NCI-H510A (cell line): Measurements from ENCODE around the gene ZRANB3.
"Not testable (repeated sequence)": the region's sequence is repeated elsewhere in the genome, so short reads cannot be mapped to it uniquely, and the experiment has no call there.

Source experiments
- DNase-seq: peaks from one replicate; lab custom pipeline; 2025; lab: John Stamatoyannopoulos, UW

ZRANB3 gene

DNA sequence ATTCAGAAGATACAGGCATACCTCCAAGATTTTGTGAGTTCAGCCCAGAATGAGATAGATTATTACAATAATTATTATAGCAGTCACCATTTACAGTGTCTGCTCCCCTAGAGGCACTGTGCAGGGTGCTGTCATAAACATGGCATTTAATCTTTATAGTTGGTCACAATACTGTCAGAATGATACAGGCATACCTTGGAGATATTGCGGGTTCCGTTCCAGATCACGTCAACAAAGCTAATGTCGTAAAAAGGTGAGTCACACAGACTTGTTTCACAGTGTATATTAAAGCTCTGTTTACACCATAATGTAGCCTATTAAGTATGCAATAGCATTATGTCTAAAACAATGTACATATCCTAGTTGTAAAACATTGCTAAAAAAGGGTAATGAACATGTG lies 45.6 kb downstream of the ZRANB3 start:
- no peak for DNase-seq

DNA sequence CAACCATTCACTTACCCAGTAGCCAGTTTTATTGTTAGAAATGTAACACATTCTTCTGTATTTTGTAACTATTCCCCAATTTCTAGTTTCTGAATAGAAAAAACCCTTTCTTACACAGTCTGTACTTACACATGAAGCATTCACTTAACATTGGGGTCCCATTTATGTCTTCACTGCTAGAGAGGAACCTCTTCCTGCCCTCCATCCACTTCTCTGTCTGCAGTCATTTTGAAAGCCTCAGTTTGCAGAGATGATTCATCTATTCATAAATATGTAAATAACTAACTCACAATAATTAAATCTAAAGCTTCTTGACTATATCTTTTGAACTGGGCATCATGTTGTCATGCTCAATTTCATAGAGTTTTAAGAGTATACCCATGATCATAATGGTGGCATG lies 55.9 kb downstream of the ZRANB3 start:
- no peak for DNase-seq

DNA sequence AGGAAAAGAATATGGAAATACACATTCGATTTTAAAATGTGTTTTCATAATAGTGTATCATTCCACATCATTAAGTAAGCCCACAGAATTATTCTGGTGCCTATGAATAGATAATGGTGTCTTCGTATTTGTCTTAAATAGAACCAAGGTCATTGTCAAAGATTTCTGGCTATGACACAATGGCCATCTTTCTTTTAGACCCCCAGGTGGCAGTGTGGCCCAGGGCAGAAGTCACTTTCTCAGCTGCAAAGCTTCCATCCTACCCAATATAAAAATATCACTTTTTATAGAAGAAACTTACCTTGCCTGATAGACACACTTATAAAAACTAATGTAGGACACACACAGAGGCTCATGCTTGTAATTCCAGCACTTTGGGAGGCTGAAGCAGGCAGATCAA lies 57.5 kb downstream of the ZRANB3 start:
- DNase-seq = no peak

DNA sequence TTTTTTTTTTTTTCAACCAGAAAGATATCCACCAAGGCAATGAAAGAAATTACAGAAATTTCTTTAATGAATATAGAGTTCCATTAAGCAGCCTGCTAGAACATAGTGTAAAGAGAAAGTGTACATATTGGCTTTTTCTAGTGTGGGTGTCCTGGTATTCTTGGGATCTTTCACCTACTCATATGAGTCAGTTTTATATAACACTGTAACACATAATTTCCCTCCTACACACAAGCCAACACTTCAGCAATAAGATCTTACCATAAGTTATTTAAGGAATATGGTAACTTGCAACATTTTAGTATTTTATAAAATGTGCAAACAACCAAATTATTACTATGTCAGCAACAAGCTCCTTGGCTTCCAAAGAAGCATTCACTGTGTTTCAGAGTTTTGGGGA lies 59.9 kb downstream of the ZRANB3 start:
- DNase-seq = no peak

DNA sequence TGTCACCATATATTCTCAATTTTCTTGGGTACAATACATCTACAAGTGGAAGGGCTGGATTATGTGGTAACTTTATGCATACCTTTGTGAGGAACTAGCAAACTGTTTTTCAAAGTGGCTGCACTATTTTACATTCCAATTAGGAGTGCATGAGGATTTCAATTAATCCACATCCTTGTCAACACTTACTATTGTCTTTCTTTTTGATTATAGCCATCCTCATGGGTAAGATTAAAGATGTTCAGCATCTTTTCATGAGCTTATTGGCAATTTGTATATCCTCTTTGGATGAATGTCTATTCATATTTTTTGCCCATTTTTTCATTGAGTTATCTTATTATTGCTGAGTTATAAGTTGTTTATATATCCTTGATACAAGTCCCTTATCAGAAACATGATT lies 73.7 kb downstream of the ZRANB3 start:
- no peak for DNase-seq

DNA sequence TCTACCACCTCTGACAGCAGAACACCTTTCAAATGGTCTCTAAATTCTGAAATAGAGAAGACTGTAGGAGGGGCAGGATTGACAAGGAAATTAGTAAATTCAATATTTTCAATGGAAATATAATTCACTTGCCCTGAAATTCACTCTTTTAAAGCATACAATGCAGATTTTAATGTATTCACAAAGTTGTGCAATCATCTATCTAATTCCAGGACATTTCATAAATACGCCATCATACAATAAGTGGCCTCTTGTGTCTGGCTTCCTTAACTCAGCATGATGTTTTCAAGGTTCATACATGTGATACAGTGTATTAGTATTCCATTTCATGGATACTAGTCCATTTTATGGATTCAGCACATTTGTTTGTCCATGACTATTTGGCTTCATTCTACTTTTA lies 74.2 kb downstream of the ZRANB3 start:
- no peak for DNase-seq

DNA sequence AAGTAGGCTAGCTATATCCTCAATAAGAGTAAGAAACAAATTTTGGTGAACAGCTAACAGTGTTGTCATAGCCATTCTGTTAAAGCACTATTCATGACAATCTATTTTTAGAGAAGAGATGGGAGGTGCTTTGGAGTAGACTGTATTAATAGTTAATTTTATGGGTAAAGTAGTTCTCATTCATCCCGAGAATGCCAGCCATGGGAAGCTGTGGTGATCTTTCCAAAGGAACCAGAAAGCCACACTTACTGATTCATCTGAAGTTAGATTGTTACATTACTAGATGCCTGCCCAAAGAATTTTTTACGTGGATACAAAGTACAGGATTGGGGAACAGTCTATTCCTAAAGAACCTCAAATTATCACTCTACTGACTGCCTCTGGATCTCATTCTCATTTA lies 74.6 kb downstream of the ZRANB3 start:
- DNase-seq = no peak

DNA sequence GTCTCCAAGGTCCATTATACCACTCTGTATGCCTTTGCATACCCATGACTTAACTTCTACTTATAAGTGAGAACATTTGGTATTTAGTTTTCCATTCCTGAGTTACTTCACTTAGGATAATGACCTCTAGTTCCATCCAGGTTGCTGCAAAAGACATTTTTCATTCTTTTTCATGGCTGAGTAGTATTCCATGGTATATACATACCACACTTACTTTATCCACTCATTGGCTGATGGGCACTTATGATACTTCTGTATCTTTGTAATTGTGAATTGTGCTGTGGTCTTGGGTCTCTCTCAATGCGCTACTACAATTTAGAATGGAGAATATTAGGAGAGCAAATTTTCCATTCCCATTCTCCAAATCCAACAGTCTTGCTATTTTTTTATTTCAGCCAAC lies 76.4 kb downstream of the ZRANB3 start:
- no peak for DNase-seq

DNA sequence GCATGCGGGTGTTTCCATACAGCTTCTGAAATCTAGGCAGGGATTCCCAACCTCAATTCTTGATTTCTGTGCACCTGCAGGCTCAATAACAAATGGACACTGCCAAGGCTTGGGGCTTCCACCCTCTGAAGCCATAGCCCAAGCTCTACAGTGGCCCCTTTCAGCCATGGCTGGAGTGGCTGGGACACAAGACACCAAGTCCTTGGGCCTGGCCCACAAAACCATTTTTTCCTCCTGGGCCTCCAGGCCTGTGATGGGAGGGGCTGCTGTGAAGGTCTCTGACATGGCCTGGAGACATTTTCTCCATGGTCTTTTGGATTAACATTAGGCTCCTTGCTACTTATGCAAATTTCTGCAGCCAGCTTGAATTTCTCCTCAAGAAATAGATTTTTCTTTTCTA lies 78.0 kb downstream of the ZRANB3 start:
- DNase-seq = not testable (repeated sequence)

DNA sequence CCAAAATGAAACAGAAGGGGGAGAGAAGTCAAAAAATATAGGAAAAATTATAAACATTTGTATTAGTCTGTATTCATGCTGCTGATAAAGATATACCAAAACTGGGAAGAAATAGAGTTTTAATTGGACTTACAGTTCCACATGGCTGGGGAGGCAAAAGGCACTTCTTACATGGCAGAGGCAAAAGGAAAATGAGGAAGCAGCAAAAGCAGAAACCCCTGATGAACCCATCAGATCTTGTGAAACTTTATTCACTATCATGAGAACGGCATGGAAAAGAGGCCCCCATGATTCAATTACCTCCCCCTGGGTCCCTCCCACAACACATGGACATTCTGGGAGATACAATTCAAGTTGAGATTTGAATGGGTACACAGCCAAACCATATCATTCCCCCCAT lies 79.1 kb downstream of the ZRANB3 start:
- no peak for DNase-seq

DNA sequence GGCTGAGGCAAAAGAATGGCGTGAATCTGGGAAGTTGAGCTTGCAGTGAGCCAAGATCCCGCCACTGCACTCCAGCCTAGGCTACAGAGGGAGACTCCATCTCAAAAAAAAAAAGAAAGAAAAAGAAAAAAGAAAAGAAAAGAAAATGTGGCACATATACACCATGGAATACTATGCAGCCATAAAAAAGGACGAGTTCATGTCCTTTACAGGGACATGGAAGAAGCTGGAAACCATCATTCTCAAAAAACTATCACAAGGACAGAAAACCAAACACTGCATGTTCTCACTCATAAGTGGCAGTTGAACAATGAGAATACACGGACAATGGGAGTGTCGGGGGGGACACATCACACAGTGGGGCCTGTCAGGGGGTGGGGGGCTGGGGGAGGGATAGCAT lies 88.0 kb downstream of the ZRANB3 start:
- DNase-seq = not testable (repeated sequence)

DNA sequence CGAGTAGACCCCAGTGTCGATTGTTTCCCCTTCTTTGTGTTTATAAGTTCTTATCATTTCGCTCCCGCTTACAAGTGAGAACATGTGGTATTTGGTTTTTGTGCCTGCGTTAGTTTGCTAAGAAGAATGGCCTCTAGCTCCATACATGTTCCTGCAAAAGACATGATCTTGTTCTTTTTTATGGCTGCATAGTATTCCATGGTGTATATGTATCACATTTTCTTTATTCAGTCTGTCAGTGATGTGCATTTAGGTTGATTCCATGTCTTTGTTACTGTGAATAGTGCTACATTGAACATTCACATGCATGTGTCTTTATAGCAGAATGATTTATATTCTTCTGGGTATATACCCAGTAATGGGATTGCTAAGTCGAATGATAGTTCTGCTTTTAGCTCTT lies 95.9 kb downstream of the ZRANB3 start:
- DNase-seq = not testable (repeated sequence)

DNA sequence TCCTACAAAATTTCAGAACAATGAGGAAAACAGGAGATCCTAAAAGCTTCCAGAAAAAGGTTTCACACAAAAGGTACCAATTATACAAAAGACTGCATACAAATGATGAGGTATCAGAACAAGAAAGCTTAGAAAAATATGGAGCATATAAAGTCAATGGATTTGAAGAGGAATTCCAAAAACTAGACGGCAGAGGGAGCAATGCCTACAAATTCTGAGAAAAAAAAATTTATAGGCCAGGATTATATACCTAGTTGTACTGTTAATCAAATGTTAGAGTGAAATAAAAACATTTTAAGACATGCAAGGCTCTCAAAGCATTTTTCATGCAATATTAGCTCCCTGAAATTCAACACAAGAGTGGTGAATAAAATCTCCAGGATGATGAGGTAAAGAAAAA lies 106.2 kb downstream of the ZRANB3 start:
- DNase-seq = no peak

DNA sequence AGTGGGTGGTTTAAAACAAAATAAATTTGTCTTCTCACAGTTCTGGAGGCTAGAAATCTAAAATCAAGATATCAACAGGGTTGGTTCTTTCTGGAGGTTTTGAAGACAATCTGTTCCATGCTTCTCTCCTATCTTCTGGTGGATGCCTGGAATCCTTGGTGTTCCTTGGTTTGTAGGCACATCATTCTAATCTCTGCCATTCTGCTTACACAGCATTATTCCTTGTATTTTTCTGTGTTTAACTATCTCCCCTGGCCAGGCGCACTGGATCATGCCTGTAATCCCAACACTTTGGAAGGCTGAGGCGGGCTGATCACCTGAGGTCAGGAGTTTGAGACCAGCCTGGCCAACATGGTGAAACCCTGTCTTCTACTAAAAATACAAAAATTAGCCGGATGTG lies 108.1 kb downstream of the ZRANB3 start:
- no peak for DNase-seq

DNA sequence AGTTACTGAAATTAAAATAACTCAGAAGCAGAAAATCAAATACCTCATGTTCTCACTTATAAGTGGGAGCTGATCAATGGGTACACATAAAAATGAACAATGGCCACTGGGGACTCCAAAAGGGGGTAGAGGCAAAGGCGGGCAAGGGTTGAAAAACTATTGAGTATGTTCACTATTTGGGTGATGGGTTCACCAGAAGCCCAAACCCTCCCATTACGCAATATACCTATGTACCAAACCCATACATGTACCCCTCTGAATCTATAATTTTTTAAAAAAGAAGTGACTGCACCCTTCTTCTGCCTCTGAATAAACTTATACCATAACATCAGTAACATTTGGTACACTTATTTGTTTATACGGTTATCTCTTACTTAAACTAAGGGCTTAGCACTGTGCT lies 119.4 kb downstream of the ZRANB3 start:
- DNase-seq = no peak

DNA sequence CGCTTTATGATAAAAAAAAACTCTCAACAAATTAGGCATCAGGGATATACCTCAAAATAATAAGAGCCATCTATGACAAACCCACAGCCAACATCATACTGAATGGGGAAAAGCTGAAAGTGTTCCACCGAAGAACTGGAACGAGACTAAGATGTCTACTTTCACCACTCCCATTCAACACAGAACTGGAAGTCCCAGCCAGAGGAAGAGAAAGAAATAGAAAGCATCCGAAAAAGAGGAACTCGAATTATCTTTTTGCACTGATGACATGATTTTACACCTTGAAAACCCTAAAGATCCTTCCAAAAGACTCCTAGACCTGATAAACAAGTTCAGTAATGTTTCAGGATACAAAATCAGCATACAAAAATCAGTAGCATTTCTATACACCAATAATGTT lies 121.6 kb downstream of the ZRANB3 start:
- no peak for DNase-seq

DNA sequence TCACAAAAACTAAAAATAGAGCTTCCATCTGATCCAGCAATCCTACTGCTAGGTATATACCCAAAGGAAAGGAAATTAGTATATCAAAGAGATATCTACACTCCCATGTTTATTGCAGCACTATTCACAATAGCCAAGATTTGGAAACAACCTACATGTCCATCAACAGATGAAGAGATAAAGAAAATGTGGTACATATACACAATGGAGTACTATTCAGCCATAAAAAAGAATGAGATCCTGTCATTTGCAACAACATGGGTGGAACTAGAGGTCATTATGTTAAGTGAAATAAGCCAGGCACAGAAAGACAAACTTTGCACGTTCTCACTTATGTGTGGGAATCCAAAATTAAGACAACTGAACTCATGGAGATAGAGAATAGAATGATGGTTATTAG lies 134.8 kb downstream of the ZRANB3 start:
- DNase-seq = not testable (repeated sequence)

DNA sequence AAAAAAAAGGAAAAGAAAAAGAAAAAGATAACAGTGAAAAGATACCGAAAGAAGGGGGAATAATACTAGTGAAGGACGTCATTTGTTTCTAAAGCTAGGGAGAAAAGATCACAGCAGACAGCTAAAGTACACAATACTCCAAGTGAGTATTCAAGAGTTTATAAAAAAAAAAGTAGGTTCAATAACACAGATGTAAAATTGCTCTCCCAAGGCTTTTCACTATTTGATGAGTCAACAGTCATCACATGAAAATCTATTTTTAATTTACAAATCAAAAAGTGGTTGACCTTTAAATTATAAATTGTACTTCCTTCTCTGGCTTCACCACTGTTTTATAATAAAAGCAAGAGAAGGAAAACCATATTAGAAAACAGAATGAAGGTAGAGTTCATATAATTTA lies 144.0 kb downstream of the ZRANB3 start:
- no peak for DNase-seq

DNA sequence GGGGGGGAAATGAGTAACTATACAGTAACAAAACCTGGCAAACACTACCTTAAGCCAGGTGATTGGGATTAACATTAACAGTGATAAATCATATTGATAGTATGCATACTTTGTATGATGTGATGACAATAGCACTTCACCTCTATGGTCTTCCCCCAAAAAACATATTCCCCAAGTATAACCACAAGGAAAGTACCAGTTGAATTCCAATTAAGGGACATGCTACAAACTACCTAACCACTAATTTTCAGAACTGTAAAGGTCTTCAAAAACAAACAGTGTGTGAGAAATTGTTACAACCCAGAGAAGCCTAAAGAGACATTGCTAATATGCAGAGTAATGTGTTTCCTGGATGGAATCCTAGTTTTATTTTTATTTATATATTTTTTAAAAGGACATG lies 152.4 kb downstream of the ZRANB3 start:
- no peak for DNase-seq

DNA sequence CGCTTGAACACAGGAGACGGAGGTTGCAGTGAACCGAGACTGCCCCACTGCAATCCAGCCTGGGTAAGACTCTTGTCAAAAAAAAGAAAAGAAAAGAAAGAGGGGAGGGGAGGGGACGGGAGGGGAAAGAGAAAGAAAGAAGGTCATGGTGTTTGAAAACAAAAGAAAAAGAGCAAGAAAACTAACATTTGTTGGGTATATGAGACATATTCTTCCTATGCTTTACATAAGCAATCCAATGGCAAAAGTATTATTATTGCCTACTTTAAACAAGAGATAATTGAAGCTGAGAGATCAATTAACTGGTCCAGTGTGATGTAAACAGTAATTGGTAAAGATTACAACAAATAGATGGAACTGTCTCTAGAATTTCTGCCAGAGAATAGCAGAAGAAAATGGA lies 157.3 kb downstream of the ZRANB3 start:
- no peak for DNase-seq

DNA sequence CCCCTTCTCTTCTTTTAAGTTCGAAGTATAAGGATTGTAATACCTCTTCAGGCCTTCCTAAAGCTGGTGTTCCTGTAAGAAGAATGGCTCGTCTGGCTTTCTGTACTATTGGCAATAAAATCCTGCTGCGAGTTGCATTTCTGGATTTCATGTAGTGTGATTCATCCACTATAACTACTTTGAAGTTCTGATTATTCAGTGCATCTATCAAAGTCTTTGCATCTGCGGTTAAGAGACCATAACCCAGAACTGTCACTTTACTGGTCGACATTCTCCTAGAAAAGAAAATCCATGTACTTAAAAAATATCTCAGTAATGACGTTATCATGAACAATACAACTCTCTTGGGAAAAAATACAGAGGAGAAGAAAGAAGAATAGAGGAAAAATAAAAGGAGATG lies 181.1 kb downstream of the ZRANB3 start:
- no peak for DNase-seq

DNA sequence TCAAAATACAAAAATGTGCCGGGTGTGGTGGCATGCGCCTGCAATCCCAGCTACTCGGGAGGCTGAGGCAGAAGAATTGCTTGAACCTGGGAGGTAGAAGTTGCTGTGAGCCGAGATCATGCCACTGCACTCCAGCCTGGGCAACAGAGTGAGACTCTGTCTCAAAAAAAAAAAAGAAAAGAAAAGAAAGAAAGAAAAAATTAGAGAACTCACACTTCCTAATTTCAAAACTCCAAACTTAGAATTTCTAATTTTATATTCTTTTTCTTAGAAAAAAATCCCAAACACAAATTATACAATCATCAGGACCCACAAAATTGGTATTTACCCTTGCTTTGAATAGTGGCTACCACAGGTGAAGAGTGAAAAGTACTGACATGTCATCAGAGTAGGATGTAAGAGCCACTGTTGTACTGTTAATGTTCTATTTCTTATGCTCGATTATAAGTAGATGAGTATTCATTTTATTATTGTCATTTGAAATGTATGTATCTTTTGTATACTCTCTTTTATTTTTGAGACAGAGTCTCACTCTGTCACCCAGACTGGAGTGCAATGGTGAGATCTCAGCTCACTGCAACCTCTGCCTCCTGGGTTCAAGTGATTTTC lies 182.8 kb downstream of the ZRANB3 start:
- not testable (repeated sequence) for DNase-seq

DNA sequence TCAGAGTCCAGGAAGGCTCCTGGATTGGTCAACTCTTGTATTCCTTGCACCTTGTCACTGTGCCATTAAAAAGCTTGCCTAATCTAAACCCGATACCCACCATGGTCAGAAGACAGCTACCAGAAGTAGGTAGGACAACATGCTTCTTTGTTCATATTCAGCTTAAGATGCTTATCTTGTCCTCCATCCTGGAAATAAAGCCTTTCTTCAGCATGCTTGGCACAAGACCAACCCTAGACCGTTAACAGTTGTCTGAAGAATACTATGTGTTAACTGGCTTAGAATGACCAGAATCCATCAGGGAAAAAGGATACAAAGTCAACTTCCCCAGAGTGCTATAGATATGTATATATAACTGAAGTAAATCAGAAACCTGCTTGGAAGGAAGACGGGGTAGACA lies 193.9 kb downstream of the ZRANB3 start:
- DNase-seq = no peak

DNA sequence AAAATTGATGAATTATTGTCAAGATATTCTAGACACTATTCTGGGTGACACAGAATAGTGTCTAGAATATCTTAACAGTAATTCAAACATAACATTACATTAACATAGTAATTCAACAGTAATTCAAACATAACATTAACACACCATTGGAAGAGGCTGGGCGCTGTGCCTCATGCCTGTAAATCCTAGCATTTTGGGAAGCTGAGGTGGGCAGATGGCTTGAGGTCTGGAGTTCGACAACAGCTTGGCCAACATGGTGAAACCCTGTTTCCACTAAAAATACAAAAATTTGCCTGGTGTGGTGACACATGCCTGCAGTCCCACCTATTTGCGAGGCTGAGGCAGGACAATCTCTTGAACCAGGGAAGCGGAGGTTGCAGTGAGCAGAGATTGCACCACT lies 195.8 kb downstream of the ZRANB3 start:
- no peak for DNase-seq

DNA sequence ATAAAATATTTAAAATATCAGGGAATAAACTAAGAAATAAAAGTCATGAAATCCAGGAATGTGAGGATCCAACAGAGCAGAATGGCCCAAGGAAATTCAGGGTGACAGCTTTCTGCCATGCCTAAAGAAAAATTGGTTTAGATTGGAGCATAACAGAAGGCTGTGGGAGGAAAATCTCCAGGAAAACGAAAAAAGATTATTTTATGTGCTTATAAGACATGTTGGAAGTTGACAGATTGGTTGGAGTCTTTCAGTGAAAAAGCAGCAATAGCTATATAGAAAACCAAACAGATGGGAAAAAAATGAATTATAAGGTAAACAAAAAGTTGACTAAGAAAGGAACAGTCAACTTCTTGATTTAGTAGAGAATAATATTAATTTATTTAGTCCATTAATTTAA lies 203.9 kb downstream of the ZRANB3 start:
- no peak for DNase-seq
